MM.1S (cell line): ENCODE measurements around the gene TP73.

Experiments
- DNase-seq: peaks from one replicate; pipeline ENCODE4 v3.0.0-alpha.2; 2015
- H2AFZ ChIP-seq: fragments of 300-600 bp; sonication (generic); 2 replicates; pipeline ENCODE4 v1.6.0; 2016; ENCODE audit warnings: antibody characterized with exemption, low read length
- H3F3A ChIP-seq: fragments of 300-600 bp; sonication (generic); 2 replicates; pipeline ENCODE4 v1.6.1; 2016; ENCODE audit warnings: mild to moderate bottlenecking, antibody characterized with exemption, low read length, moderate library complexity, mixed read lengths; ENCODE audit not compliant: insufficient read depth
- H3K27ac ChIP-seq: fragments of 300-600 bp; sonication (generic); 2 replicates; pipeline ENCODE4 v1.5.1; 2016; ENCODE audit warnings: mild to moderate bottlenecking, low read length
- H3K27me3 ChIP-seq: fragments of 300-600 bp; sonication (generic); replicated peaks from 2 replicates; pipeline ENCODE4 v1.6.0; 2016; ENCODE audit warnings: low read length; ENCODE audit not compliant: insufficient read depth
- H3K36me3 ChIP-seq: fragments of 300-600 bp; sonication (generic); replicated peaks from 2 replicates; pipeline ENCODE4 v1.6.1; 2016; ENCODE audit warnings: mild to moderate bottlenecking, low read length, mixed read lengths; ENCODE audit not compliant: insufficient read depth
- H3K4me1 ChIP-seq: fragments of 300-600 bp; sonication (generic); 2 replicates; pipeline ENCODE4 v1.6.1; 2016; ENCODE audit warnings: low read length, mixed read lengths
- H3K4me2 ChIP-seq: fragments of 300-600 bp; sonication (generic); 2 replicates; pipeline ENCODE4 v1.6.0; 2016; ENCODE audit warnings: low read depth, low read length
- H3K4me3 ChIP-seq: fragments of 300-600 bp; sonication (generic); 2 replicates; pipeline ENCODE4 v1.5.1; 2016; ENCODE audit warnings: low read length, mixed read lengths
- H3K79me2 ChIP-seq: fragments of 300-600 bp; sonication (generic); 2 replicates; pipeline ENCODE4 v1.6.1; 2016; ENCODE audit warnings: mixed run types, low read length, mixed read lengths
- H3K9ac ChIP-seq: fragments of 300-600 bp; sonication (generic); 2 replicates; pipeline ENCODE4 v1.6.1; 2016; ENCODE audit warnings: low read length, mixed read lengths
- H3K9me2 ChIP-seq: fragments of 300-600 bp; sonication (generic); replicated peaks from 2 replicates; pipeline ENCODE4 v1.6.1; 2016; ENCODE audit warnings: mild to moderate bottlenecking, low read length, mixed read lengths; ENCODE audit not compliant: insufficient read depth
- H3K9me3 ChIP-seq: fragments of 300-600 bp; sonication (generic); replicated peaks from 2 replicates; pipeline ENCODE4 v1.6.1; 2016; ENCODE audit warnings: mild to moderate bottlenecking, low read length, mixed read lengths; ENCODE audit not compliant: insufficient read depth
- H4K20me1 ChIP-seq: fragments of 300-600 bp; sonication (generic); 2 replicates; pipeline ENCODE4 v1.6.1; 2016; ENCODE audit warnings: mild to moderate bottlenecking, low read length, moderate library complexity, mixed read lengths; ENCODE audit not compliant: insufficient read depth
- EZH2 ChIP-seq: fragments of 300-600 bp; sonication (generic); optimal IDR thresholded peaks from 2 replicates; pipeline ENCODE3; 2017; ENCODE audit warnings: low read depth, mild to moderate bottlenecking, antibody characterized with exemption, low read length, mixed read lengths
- EZH2phosphoT487 ChIP-seq: fragments of 300-600 bp; sonication (generic); IDR thresholded peaks from 2 replicates; pipeline ENCODE4 v1.6.1; 2018; ENCODE audit warnings: antibody characterized with exemption, low read length
- TF ChIP-seq, protein P1 (sequence below): fragments of 300-600 bp; sonication (generic); IDR thresholded peaks from 2 replicates; pipeline ENCODE4 v1.5.1; 2016; ENCODE audit warnings: antibody characterized with exemption, low read length, mixed read lengths

Gene TP73

DNA sequence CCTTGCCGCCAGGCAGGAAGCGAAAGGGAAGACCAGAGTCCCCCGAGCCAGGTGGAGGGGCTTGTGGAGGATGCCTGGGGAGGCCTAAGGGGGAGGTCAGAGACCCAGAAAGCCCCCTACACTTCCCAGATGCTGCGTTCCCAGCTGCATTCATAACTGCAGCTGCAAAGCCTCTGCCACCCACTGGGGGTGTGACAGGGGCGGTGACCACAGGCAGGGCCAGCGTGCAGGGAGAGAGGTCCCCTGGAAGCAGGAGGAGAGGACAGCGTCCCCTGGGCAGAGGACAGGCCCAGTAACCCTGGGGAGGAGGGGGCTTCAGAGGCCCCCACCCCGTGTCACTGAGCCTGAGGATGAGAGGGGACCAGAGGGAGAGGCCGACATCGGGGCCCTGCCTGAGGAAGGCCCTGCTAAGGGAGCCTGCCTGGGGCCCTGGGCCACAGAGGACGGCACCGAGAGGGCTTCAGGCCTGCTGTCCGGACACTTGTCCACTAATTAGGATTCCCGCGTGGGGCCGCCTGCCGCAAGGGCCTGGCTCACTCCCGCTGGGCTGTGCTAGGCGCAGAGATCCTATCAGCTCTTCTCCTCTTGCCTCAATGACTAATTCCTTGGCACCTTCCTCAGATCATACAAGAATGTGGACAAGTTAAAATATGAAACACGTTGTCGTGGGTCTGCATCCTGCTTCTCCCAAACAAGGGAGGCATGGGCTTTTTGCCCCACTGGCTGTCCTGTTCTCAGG is 50.8 kb downstream of the TP73 start:
- H3F3A ChIP-seq: no peaks in the 10 kb centered on the region
- H3K4me2 ChIP-seq: no peak overlapping the region
- no peaks in the 10 kb centered on the region for H3K36me3 ChIP-seq
- H3K9ac ChIP-seq: no peak overlapping the region
- TF ChIP-seq EZH2 (no peak), EZH2phosphoT487 (no peak)
- TF ChIP-seq, protein P1, sequence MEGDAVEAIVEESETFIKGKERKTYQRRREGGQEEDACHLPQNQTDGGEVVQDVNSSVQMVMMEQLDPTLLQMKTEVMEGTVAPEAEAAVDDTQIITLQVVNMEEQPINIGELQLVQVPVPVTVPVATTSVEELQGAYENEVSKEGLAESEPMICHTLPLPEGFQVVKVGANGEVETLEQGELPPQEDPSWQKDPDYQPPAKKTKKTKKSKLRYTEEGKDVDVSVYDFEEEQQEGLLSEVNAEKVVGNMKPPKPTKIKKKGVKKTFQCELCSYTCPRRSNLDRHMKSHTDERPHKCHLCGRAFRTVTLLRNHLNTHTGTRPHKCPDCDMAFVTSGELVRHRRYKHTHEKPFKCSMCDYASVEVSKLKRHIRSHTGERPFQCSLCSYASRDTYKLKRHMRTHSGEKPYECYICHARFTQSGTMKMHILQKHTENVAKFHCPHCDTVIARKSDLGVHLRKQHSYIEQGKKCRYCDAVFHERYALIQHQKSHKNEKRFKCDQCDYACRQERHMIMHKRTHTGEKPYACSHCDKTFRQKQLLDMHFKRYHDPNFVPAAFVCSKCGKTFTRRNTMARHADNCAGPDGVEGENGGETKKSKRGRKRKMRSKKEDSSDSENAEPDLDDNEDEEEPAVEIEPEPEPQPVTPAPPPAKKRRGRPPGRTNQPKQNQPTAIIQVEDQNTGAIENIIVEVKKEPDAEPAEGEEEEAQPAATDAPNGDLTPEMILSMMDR: no peak
- no peaks in the 10 kb centered on the region for H3K79me2 ChIP-seq
- H3K4me3 ChIP-seq: no peak overlapping the region
- H3K4me1 ChIP-seq: no peaks in the 10 kb centered on the region
- H3K27ac ChIP-seq: no peak overlapping the region
- DNase-seq: no peak
- H3K9me3 ChIP-seq: no peaks in the 10 kb centered on the region
- no peaks in the 10 kb centered on the region for H4K20me1 ChIP-seq
- H3K9me2 ChIP-seq: no peaks in the 10 kb centered on the region
- H3K27me3 ChIP-seq: no peaks in the 10 kb centered on the region
- H2AFZ ChIP-seq: no peak overlapping the region

DNA sequence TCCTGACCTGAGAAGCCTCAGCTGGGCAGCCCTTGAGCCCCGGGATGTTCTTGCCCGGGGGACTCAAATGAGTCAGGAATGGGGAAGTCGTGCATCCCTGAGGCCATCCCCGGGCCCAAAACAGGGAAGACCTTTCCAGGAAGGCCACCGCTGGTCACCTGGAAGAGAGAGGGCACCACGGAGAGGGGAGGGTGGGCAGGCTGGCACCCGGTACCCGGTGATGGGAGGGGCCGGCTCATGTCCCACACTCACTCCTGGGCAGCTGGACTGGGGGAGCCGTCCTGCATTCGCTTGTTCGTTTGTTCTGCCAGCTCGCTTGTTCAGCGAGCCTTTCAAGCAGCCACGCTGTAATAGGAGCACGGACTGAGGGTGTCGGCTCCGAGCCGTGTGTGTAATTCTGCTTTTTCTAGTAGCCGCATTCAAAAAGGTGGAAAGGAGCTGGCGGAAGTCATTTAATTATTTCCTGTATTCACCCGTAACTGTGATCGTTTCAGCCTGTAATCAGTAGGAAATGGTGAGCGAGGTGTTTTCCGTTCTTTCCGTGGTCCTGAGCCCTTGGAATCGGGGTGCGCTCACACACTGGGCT is 51.6 kb downstream of the TP73 start:
- Histone ChIP-seq H3K27me3 (no peaks in the 10 kb centered on the region), H3K9ac (no peak overlapping the region), H3K27ac (no peak overlapping the region), H2AFZ (no peak overlapping the region), H4K20me1 (no peaks in the 10 kb centered on the region), H3K9me2 (no peaks in the 10 kb centered on the region), H3K4me2 (no peak overlapping the region), H3K4me1 (no peaks in the 10 kb centered on the region), H3F3A (no peaks in the 10 kb centered on the region), H3K79me2 (no peaks in the 10 kb centered on the region), H3K36me3 (no peaks in the 10 kb centered on the region), H3K4me3 (no peak overlapping the region), H3K9me3 (no peaks in the 10 kb centered on the region)
- DNase-seq: no peak
- TF ChIP-seq EZH2phosphoT487: no peak
- TF ChIP-seq EZH2: no peak
- TF ChIP-seq, protein P1: no peak

DNA sequence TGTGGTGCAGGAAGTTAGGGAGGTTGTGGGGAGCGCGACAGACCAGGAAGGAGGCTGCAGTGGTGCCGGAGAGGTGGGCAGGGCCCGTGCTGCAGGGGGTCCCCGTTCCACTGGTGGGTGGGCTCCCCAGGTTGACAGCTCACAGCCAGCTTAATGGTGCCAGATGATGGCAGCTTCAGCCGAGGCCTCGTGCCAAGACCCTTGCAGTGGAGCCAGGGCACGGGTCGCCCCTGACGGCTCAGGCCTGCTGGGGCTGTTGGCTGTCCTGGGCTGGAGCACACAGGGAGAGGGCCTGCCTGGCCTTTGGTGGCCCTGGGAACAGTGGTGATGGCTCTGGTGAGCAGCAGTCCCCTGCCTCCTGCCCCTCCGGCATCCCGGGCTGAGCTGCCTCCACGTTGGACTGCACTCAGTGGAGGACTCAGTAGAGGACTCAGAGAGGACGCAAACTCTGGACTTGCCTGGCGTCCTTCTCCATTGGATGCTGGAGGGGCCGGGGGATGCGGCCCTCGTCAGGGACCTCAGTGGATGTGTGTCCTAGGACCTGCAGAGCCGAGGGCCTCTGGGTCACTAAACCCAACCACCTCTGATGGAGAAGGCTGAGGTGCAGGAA is 53.1 kb downstream of the TP73 start:
- Histone ChIP-seq H3K4me3 (no peak overlapping the region), H3K9me2 (no peaks in the 10 kb centered on the region), H3K27me3 (no peaks in the 10 kb centered on the region), H3K9ac (no peak overlapping the region), H3K36me3 (no peaks in the 10 kb centered on the region), H3K79me2 (no peaks in the 10 kb centered on the region), H3K4me2 (no peak overlapping the region), H3K4me1 (no peaks in the 10 kb centered on the region), H4K20me1 (no peaks in the 10 kb centered on the region), H3F3A (no peaks in the 10 kb centered on the region), H2AFZ (no peak overlapping the region), H3K27ac (no peak overlapping the region), H3K9me3 (no peaks in the 10 kb centered on the region)
- TF ChIP-seq EZH2phosphoT487 (no peak), EZH2 (no peak)
- TF ChIP-seq, protein P1: no peak
- DNase-seq: no peak
